ENCODE data around the gene CPLX4.
"Not testable (repeated sequence)": the region's sequence is repeated elsewhere in the genome, so short reads cannot be mapped to it uniquely, and the experiment has no call there.

CPLX4 gene

GRCh38 chr18:59268721-59269562, 49.5 kb downstream of the CPLX4 start:
- no peak for FAIRE-seq

- no peak for FAIRE-seq
These were observed 50.2 kb downstream of the CPLX4 start for GRCh38 chr18:59268127-59268720.

- FAIRE-seq, result no peak
These were observed 50.8 kb downstream of the CPLX4 start for GRCh38 chr18:59267503-59268126.

- no peak for FAIRE-seq
These were observed 51.5 kb downstream of the CPLX4 start for GRCh38 chr18:59266886-59267502.

- no peak for FAIRE-seq
These were observed 52.0 kb downstream of the CPLX4 start for GRCh38 chr18:59266459-59266858.

- FAIRE-seq, result no peak
These were observed 52.5 kb downstream of the CPLX4 start for GRCh38 chr18:59265974-59266369.

- no peak for FAIRE-seq
These were observed 53.0 kb downstream of the CPLX4 start for GRCh38 chr18:59265246-59265973.

- no peak for FAIRE-seq
These were observed 53.7 kb downstream of the CPLX4 start for GRCh38 chr18:59264651-59265245.

GRCh38 chr18:59264121-59264571, 54.3 kb downstream of the CPLX4 start:
- FAIRE-seq, result no peak

GRCh38 chr18:59263661-59264060, 54.8 kb downstream of the CPLX4 start:
- FAIRE-seq, result no peak

- FAIRE-seq, result not testable (repeated sequence)
These were observed 56.2 kb downstream of the CPLX4 start for GRCh38 chr18:59262243-59262642.

GRCh38 chr18:59261842-59262241, 56.6 kb downstream of the CPLX4 start:
- FAIRE-seq, result not testable (repeated sequence)

GRCh38 chr18:59255491-59255890, 63.0 kb downstream of the CPLX4 start:
- not testable (repeated sequence) for FAIRE-seq

- no peak for FAIRE-seq
These were observed 69.2 kb downstream of the CPLX4 start for GRCh38 chr18:59249199-59249774.

- FAIRE-seq, result no peak
These were observed 71.7 kb downstream of the CPLX4 start for GRCh38 chr18:59246796-59247195.

All from G401.6 (cell line).